Peyer's patch (tissue), 4 donors: ENCODE measurements around the gene ZNF425. TPM values are rescaled to one million over a fixed set of nuclear protein-coding genes. Genes with fewer than 3 reads are reported as not detected.
"Not testable (repeated sequence)": the region's sequence is repeated elsewhere in the genome, so short reads cannot be mapped to it uniquely, and the experiment has no call there.

Experiments
- DNase-seq, 3 donors: peaks; one replicate each; pipeline ENCODE4 v3.0.0-alpha.2; 2017 to 2019
- H3K27ac ChIP-seq, 4 donors: fragments of 200-600 bp; sonication (generic); one replicate each; pipeline ENCODE4 v1.5.1; 2016 to 2019
- H3K27me3 ChIP-seq, 2 donors: fragments of 200-600 bp; sonication (generic); one replicate each; pipeline ENCODE4 v1.5.1; 2019
- H3K36me3 ChIP-seq, 3 donors: fragments of 200-600 bp; sonication (generic); one replicate each; pipeline ENCODE4 v1.5.1; 2016 to 2019
- H3K4me1 ChIP-seq, 4 donors: fragments of 200-600 bp; sonication (generic); one replicate each; pipeline ENCODE4 v1.5.1; 2016 to 2019
- H3K4me3 ChIP-seq, 4 donors: fragments of 200-600 bp; sonication (generic); 1 replicate in 3 of 4; 2 replicates in 1 of 4; pipeline ENCODE4 v1.5.1; 2016 to 2019; ENCODE audit warnings: mild to moderate bottlenecking in 1 of 4
- H3K9me3 ChIP-seq, 4 donors: fragments of 200-600 bp; sonication (generic); one replicate each; pipeline ENCODE4 v1.5.1; 2016 to 2019; ENCODE audit warnings: mild to moderate bottlenecking in 1 of 4
- CTCF ChIP-seq, 6 experiments: fragments of 450-650 bp in 4 of 6; fragments of 200-600 bp in 2 of 6; sonication (generic) in 1 of 6; IDR thresholded peaks; one replicate each; pipeline ENCODE4 v1.5.1; 2017 to 2019; ENCODE audit warnings: antibody characterized with exemption in 6 of 6, mild to moderate bottlenecking in 3 of 6, moderate library complexity in 1 of 6
- POLR2A ChIP-seq, 2 donors: fragments of 450-650 bp; IDR thresholded peaks; one replicate each; pipeline ENCODE4 v1.5.1; 2017; ENCODE audit warnings: antibody characterized with exemption in 2 of 2, mild to moderate bottlenecking in 2 of 2, moderate library complexity in 2 of 2
- small RNA-seq, 2 donors: library from RNA; depleted of rRNA; stranded (forward); fragments of <200 nt; gene quantifications; one replicate each; pipeline ENCODE3, GENCODE V24; 2016
- total RNA-seq, 4 donors: library from RNA; depleted of rRNA; stranded (reverse); fragments of >200 nt; gene quantifications; one replicate each; pipeline ENCODE4 v1.1.0, GENCODE V29; 2016

The ZNF425 gene
- total RNA-seq, 4 donors from 2014 or later: 0.88 to 2.5 (median 2.0) TPM

- no peaks in the 10 kb centered on the region for H3K27me3 ChIP-seq
- TF ChIP-seq POLR2A (IDR thresholded peaks at IDR 0.05) (no peak), CTCF (IDR thresholded peaks at IDR 0.05) (no peak)
- H3K9me3 ChIP-seq: no peaks in the 10 kb centered on the region
- H3K36me3 ChIP-seq: no peaks in the 10 kb centered on the region
- no peak for DNase-seq
- no peaks in the 10 kb centered on the region for H3K4me1 ChIP-seq
- no peak overlapping the region for H3K4me3 ChIP-seq
- no peak overlapping the region for H3K27ac ChIP-seq
These were observed 62.6 kb downstream of the ZNF425 start for GRCh38 chr7:149063476-149063875.

GRCh38 chr7:149062217-149062899, 63.8 kb downstream of the ZNF425 start:
- H3K27me3 ChIP-seq, H3K27ac ChIP-seq, H3K36me3 ChIP-seq: not testable (repeated sequence)

GRCh38 chr7:149060156-149060555, 66.0 kb downstream of the ZNF425 start:
- no peak overlapping the region for H3K27ac ChIP-seq
- no peaks in the 10 kb centered on the region for H3K4me1 ChIP-seq
- TF ChIP-seq CTCF (IDR thresholded peaks at IDR 0.05): no peak
- TF ChIP-seq POLR2A (IDR thresholded peaks at IDR 0.05): no peak
- no peaks in the 10 kb centered on the region for H3K9me3 ChIP-seq
- no peaks in the 10 kb centered on the region for H3K36me3 ChIP-seq
- H3K27me3 ChIP-seq: no peaks in the 10 kb centered on the region
- no peak overlapping the region for H3K4me3 ChIP-seq
- no peak for DNase-seq

More at GRCh38 chr7:149062217-149062899, 63.8 kb downstream of the ZNF425 start:
- not testable (repeated sequence) for H3K4me3 ChIP-seq, H3K9me3 ChIP-seq, H3K4me1 ChIP-seq, DNase-seq

GRCh38 chr7:149053885-149054284, 72.2 kb downstream of the ZNF425 start:
- Histone ChIP-seq H3K4me1 (no peaks in the 10 kb centered on the region), H3K4me3 (no peak overlapping the region), H3K27ac (no peak overlapping the region), H3K36me3 (no peaks in the 10 kb centered on the region), H3K9me3 (no peaks in the 10 kb centered on the region), H3K27me3 (no peaks in the 10 kb centered on the region)
- no peak for DNase-seq
- TF ChIP-seq POLR2A (IDR thresholded peaks at IDR 0.05) (no peak), CTCF (IDR thresholded peaks at IDR 0.05) (no peak)

- H3K27me3 ChIP-seq: no peaks in the 10 kb centered on the region
- H3K27ac ChIP-seq: no peak overlapping the region
- no peaks in the 10 kb centered on the region for H3K36me3 ChIP-seq
- no peaks in the 10 kb centered on the region for H3K4me1 ChIP-seq
- no peak overlapping the region for H3K4me3 ChIP-seq
- no peaks in the 10 kb centered on the region for H3K9me3 ChIP-seq
- no peak for DNase-seq
- TF ChIP-seq CTCF (IDR thresholded peaks at IDR 0.05) (no peak), POLR2A (IDR thresholded peaks at IDR 0.05) (no peak)
These were observed 72.7 kb downstream of the ZNF425 start for GRCh38 chr7:149053384-149053783.

Small RNAs within 50 kb of the gene (small RNA-seq; reads per million reads assigned to genes)
- gene COX6B1P1 (0 reads per million in 2 donors), gene RN7SL521P (0.12 to 0.70 reads per million in 2 donors)

Other genes starting within 250 kb of the ZNF425 start
- gene EZH2, start 242.0 kb downstream of the ZNF425 start, total RNA-seq: 10 to 100 TPM in 1 of 4 donors, 1 to 10 TPM in 3; 7.4 to 30.5 (median 8.2) TPM
- gene PDIA4, start 97.8 kb downstream of the ZNF425 start, total RNA-seq: 100 to 1,000 TPM in 1 of 4 donors, 10 to 100 TPM in 3; 57.1 to 100 (median 61.6) TPM
- gene ZNF786, start 35.6 kb downstream of the ZNF425 start, total RNA-seq: 10 to 100 TPM in 1 of 4 donors, 1 to 10 TPM in 3; 3.7 to 11.5 (median 7.6) TPM
- 10 to 100 TPM; 11.9 to 34.7 (median 26.5) TPM for gene ZNF398, start 21.1 kb upstream of the ZNF425 start, total RNA-seq
- 10 to 100 TPM; 22.8 to 37.3 (median 31.7) TPM for gene ZNF282, start 69.2 kb upstream of the ZNF425 start, total RNA-seq
- 10 to 100 TPM; 19.8 to 24.9 (median 23.2) TPM for gene ZNF212, start 113.3 kb upstream of the ZNF425 start, total RNA-seq
- gene ZNF783, start 135.9 kb upstream of the ZNF425 start, total RNA-seq: 10 to 100 TPM; 10.7 to 86.6 (median 24.9) TPM